ENCODE measurements around the gene POLR1E. TPM values are rescaled to one million over a fixed set of nuclear protein-coding genes. Genes with fewer than 3 reads are reported as not detected.
"Not testable (repeated sequence)": the region's sequence is repeated elsewhere in the genome, so short reads cannot be mapped to it uniquely, and the experiment has no call there.

Gene POLR1E
- total RNA-seq, 2 donors from 2014 or later = 28.6 to 38.3 TPM

DNA sequence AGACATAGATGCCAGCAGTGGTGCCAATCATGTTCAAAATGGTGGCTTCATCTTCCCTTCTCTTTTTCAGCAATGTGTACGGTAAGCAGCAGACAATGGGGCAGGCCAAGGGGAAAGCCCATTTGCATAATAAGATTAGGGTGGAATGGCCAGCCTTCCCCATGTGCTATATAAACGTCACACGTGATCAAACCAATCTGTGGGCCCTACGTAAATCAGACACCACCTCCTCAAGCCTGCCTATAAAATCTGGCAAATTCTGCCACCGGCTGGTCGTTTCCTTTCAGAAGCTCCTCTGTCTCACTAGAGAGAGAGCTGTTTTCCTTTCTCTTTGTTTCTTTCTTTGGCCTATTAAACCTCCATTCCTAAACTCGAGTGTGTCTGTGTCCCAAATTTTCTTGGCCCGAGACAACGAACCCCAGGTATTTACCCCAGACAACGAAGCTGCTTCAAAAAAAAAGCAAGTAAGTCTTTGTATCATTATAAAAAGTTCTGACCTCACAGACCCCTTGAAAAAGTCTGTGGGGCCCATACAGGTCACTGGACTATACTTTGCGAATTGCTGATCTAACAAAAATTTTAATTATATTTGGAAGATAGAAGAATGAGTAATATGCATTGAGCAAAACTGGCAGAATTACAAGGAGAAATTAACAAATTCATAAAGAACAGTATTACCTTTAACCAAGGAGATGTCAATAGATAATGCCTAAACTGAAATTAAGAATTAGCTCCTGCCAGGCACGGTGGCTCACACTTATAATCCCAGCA, 35.7 kb upstream of the POLR1E start:
- DNase-seq (no peak), ATAC-seq (no peak)
- H3K4me3 Mint-ChIP-seq = no peak overlapping the region
- H3K36me3 Mint-ChIP-seq (ENCODE audit: low read depth) = no peaks in the 10 kb centered on the region
- no peaks in the 10 kb centered on the region for H3K27me3 Mint-ChIP-seq
- H3K27ac Mint-ChIP-seq = no peak overlapping the region
- H3K9me3 ChIP-seq (ENCODE audit: control insufficient read depth, low read length, poor library complexity, severe bottlenecking) = no peaks in the 10 kb centered on the region
- H3K4me1 Mint-ChIP-seq = peaks cover 32% of the 10 kb centered on the region

DNA sequence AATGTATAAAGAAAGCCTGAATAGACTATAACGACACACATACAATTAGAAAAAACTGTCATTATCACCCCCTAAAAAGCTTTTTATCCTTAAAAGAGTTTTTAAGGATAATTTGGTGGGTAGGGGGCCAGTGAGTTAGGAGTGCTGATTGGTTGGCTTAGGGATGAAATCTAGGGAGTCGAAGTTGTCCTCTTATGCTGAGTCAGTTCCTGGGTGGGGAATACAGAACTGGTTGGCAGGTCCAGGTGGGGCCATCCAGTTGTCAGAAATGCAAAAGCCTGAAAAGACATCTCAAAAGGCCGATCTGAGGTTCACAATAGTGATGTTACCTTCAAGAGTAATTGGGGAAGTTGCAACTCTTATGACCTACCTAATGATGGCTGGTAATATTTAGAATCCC, 34.1 kb upstream of the POLR1E start:
- no peak overlapping the region for H3K4me3 Mint-ChIP-seq
- H3K27ac Mint-ChIP-seq = peak overlapping the region; percentile 2
- no peaks in the 10 kb centered on the region for H3K36me3 Mint-ChIP-seq (ENCODE audit: low read depth)
- H3K4me1 Mint-ChIP-seq = peaks cover 39% of the 10 kb centered on the region
- no peak for DNase-seq
- no peak for ATAC-seq
- H3K9me3 ChIP-seq (ENCODE audit: control insufficient read depth, low read length, poor library complexity, severe bottlenecking) = no peaks in the 10 kb centered on the region
- H3K27me3 Mint-ChIP-seq = no peaks in the 10 kb centered on the region

GRCh38 chr9:37452611-37453010, 33.1 kb upstream of the POLR1E start:
- Mint-ChIP-seq H3K27ac (no peak overlapping the region), H3K36me3 (ENCODE audit: low read depth) (no peaks in the 10 kb centered on the region), H3K4me1 (peaks cover 42% of the 10 kb centered on the region), H3K27me3 (no peaks in the 10 kb centered on the region), H3K4me3 (no peak overlapping the region)
- no peaks in the 10 kb centered on the region for H3K9me3 ChIP-seq (ENCODE audit: control insufficient read depth, low read length, poor library complexity, severe bottlenecking)
- ATAC-seq = no peak
- DNase-seq = no peak

- Mint-ChIP-seq H3K4me1 (peaks cover 42% of the 10 kb centered on the region), H3K27ac (peak overlapping the region; percentile 73), H3K36me3 (ENCODE audit: low read depth) (no peaks in the 10 kb centered on the region), H3K27me3 (no peaks in the 10 kb centered on the region), H3K4me3 (no peak overlapping the region)
- H3K9me3 ChIP-seq (ENCODE audit: control insufficient read depth, low read length, poor library complexity, severe bottlenecking) = no peaks in the 10 kb centered on the region
- DNase-seq = no peak
- ATAC-seq = no peak
Measured at GRCh38 chr9:37453827-37454226, 31.9 kb upstream of the POLR1E start.

GRCh38 chr9:37454238-37454637, 31.5 kb upstream of the POLR1E start:
- ATAC-seq (no peak), DNase-seq (no peak)
- no peaks in the 10 kb centered on the region for H3K27me3 Mint-ChIP-seq
- H3K4me1 Mint-ChIP-seq = peaks cover 42% of the 10 kb centered on the region
- no peaks in the 10 kb centered on the region for H3K9me3 ChIP-seq (ENCODE audit: control insufficient read depth, low read length, poor library complexity, severe bottlenecking)
- H3K36me3 Mint-ChIP-seq (ENCODE audit: low read depth) = no peaks in the 10 kb centered on the region
- H3K4me3 Mint-ChIP-seq = no peak overlapping the region
- peak overlapping the region; percentile 73 for H3K27ac Mint-ChIP-seq

- H3K36me3 Mint-ChIP-seq (ENCODE audit: low read depth) = no peaks in the 10 kb centered on the region
- no peak for ATAC-seq
- H3K27ac Mint-ChIP-seq = peak overlapping the region; percentile 71
- no peaks in the 10 kb centered on the region for H3K27me3 Mint-ChIP-seq
- H3K9me3 ChIP-seq (ENCODE audit: control insufficient read depth, low read length, poor library complexity, severe bottlenecking) = no peaks in the 10 kb centered on the region
- no peak for DNase-seq
- H3K4me3 Mint-ChIP-seq = no peak overlapping the region
- peaks cover 42% of the 10 kb centered on the region for H3K4me1 Mint-ChIP-seq
Measured at GRCh38 chr9:37455884-37456647, 29.7 kb upstream of the POLR1E start.

DNA sequence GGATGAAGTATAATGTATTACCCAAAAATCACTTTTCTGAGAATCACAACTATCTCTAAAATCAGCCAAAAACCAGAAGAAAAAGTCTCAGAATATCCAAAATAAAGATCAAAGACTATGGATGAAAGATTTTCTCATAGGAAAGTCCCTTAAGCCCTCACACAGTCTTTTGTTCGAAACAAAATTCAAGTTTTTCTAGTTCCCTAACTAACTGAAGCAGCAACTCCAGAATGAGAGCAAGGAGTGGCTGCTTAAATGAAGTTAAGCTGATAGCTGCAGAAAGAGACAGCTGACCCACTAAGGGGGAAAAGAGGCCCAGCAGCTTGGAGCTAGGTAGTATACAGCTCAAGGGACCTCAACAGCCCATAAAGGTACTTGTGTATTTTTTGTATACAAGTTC, 28.9 kb upstream of the POLR1E start:
- ATAC-seq = peak; percentile 54
- H3K27ac Mint-ChIP-seq = peak overlapping the region; percentile 71
- no peaks in the 10 kb centered on the region for H3K27me3 Mint-ChIP-seq
- H3K4me3 Mint-ChIP-seq = no peak overlapping the region
- H3K4me1 Mint-ChIP-seq = peaks cover 39% of the 10 kb centered on the region
- H3K9me3 ChIP-seq (ENCODE audit: control insufficient read depth, low read length, poor library complexity, severe bottlenecking) = no peaks in the 10 kb centered on the region
- H3K36me3 Mint-ChIP-seq (ENCODE audit: low read depth) = no peaks in the 10 kb centered on the region
- no peak for DNase-seq

DNA sequence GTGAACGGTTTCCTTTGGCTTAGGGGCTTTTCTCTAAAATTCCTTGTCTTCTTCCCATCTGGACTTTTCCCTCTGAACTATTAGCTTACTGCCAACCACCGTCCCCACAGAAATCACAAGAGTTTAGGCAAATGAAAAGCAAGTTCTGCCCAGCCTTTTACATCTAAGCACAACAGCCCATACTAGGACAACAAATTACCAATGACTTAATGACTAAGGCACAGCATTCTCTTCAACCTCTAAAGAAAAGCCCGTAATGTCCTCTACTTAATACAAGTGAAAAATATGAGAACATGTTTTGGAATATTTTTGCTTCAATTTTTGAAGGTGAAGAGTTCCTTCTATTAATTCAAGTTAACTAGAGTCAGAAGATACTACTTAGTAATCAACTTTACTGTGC, 21.7 kb upstream of the POLR1E start:
- Mint-ChIP-seq H3K36me3 (ENCODE audit: low read depth) (no peaks in the 10 kb centered on the region), H3K4me3 (peak overlapping the region; percentile 95), H3K27ac (peak overlapping the region; percentile 97), H3K27me3 (no peaks in the 10 kb centered on the region), H3K4me1 (peaks cover 19% of the 10 kb centered on the region)
- DNase-seq = no peak
- no peaks in the 10 kb centered on the region for H3K9me3 ChIP-seq (ENCODE audit: control insufficient read depth, low read length, poor library complexity, severe bottlenecking)
- no peak for ATAC-seq

- H3K27ac Mint-ChIP-seq = peak overlapping the region; percentile 97
- H3K27me3 Mint-ChIP-seq = no peaks in the 10 kb centered on the region
- peak; percentile 56 for ATAC-seq
- H3K4me1 Mint-ChIP-seq = peaks cover 19% of the 10 kb centered on the region
- H3K36me3 Mint-ChIP-seq (ENCODE audit: low read depth) = no peaks in the 10 kb centered on the region
- DNase-seq = peak; percentile 73 to 86 (median 83)
- no peaks in the 10 kb centered on the region for H3K9me3 ChIP-seq (ENCODE audit: control insufficient read depth, low read length, poor library complexity, severe bottlenecking)
- H3K4me3 Mint-ChIP-seq = peak overlapping the region; percentile 95
Measured at GRCh38 chr9:37464426-37465248, 21.1 kb upstream of the POLR1E start.

DNA sequence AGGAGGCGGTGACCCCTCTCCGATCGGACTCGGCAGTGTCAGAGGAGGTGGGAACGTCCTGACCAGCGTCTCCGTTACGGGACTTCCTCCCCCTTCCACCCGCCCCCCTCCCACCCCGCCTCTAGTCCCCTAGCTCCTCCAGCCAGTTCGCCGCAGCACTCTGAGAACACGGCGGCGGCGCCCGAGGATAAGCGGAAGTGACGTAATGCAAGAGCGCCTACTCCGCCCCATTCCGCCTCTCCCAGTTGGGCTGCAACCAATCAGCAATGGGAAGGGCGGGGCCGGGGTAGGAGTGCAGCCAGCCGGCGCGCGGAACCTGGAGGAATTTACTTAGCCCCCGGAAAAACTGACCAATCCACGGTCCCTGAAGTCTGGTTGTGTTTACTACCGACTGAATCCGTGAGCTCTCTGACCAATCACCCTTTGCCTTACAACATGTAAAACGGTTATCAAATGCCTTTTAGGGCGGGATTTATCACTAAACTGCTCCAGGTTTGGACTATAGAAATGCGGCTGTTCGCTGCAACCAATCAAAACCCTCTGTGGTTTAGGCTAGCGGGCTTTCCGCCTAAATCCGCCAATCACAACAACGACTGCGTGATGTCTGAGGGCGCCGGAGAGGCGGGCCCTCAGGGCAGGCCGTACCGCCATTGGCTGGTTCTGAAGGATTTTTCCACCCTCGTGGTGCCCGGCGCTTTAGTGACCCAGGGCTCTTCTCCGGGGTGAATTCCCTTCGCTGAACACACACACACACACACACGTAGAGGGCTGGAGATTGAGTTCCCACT, 20.3 kb upstream of the POLR1E start, which contains the start of gene ZBTB5:
Gene ZBTB5, minus strand, starts transcription at position 202 of the 788 bp plus-strand sequence. CDS start 22,899 bp downstream, outside the sequence.
- Mint-ChIP-seq H3K4me3 (peak within 1 kb of the TSS; percentile 95), H3K27me3 (no peaks in the 10 kb centered on the region), H3K36me3 (ENCODE audit: low read depth) (no peaks in the 10 kb centered on the region)

GRCh38 chr9:37466037-37466709, 19.6 kb upstream of the POLR1E start:
- DNase-seq (peak in 2 of 3 donors; percentile 18 to 20), ATAC-seq (no peak)
- peak overlapping the region; percentile 95 for H3K4me3 Mint-ChIP-seq
- no peaks in the 10 kb centered on the region for H3K36me3 Mint-ChIP-seq (ENCODE audit: low read depth)
- peaks cover 19% of the 10 kb centered on the region for H3K4me1 Mint-ChIP-seq
- H3K27ac Mint-ChIP-seq = peak overlapping the region; percentile 97
- H3K9me3 ChIP-seq (ENCODE audit: control insufficient read depth, low read length, poor library complexity, severe bottlenecking) = no peaks in the 10 kb centered on the region
- H3K27me3 Mint-ChIP-seq = no peaks in the 10 kb centered on the region

More for the DNA sequence above, 20.3 kb upstream of the POLR1E start, which contains the start of gene ZBTB5:
- Mint-ChIP-seq H3K27ac (peak within 1 kb of the TSS; percentile 97), H3K4me1 (peaks cover 19% of the 10 kb centered on the region)
- DNase-seq = peak; percentile 96 to 98 (median 97)
- peak; percentile 83 for ATAC-seq
- H3K9me3 ChIP-seq (ENCODE audit: control insufficient read depth, low read length, poor library complexity, severe bottlenecking) = no peaks in the 10 kb centered on the region

GRCh38 chr9:37467530-37467929, 18.2 kb upstream of the POLR1E start:
- not testable (repeated sequence) for H3K9me3 ChIP-seq (ENCODE audit: control insufficient read depth, low read length, poor library complexity, severe bottlenecking); H3K27me3 Mint-ChIP-seq; H3K27ac Mint-ChIP-seq; H3K4me3 Mint-ChIP-seq; H3K36me3 Mint-ChIP-seq (ENCODE audit: low read depth); ATAC-seq; DNase-seq
- H3K4me1 Mint-ChIP-seq = peaks cover 29% of the 10 kb centered on the region
